Parathyroid adenoma (tissue), 2 donors: ENCODE data around the gene FSTL4.

Experiments
- H2AFZ ChIP-seq: fragments of 300-600 bp; sonication (generic); one replicate; pipeline ENCODE4 v1.7.0; 2017; ENCODE audit warnings: antibody characterized with exemption, mild to moderate bottlenecking
- H3K27ac ChIP-seq: fragments of 300-600 bp; sonication (generic); one replicate; pipeline ENCODE4 v1.7.0; 2017
- H3K27me3 ChIP-seq: fragments of 300-600 bp; sonication (generic); one replicate; pipeline ENCODE4 v1.7.0; 2017; ENCODE audit warnings: low read length; ENCODE audit not compliant: control insufficient read depth, insufficient read depth
- H3K36me3 ChIP-seq: fragments of 300-600 bp; sonication (generic); one replicate; pipeline ENCODE4 v1.7.0; 2017; ENCODE audit warnings: low read length; ENCODE audit not compliant: control insufficient read depth, insufficient read depth
- H3K4me1 ChIP-seq: fragments of 300-600 bp; sonication (generic); one replicate; pipeline ENCODE4 v1.7.0; 2017; ENCODE audit warnings: control low read depth
- H3K4me2 ChIP-seq: fragments of 300-600 bp; sonication (generic); one replicate; pipeline ENCODE4 v1.7.0; 2017; ENCODE audit warnings: low read length
- H3K4me3 ChIP-seq: fragments of 300-600 bp; sonication (generic); one replicate; pipeline ENCODE4 v1.7.0; 2017; ENCODE audit warnings: low read depth, low read length
- H3K79me2 ChIP-seq: fragments of 300-600 bp; sonication (generic); one replicate; pipeline ENCODE4 v1.7.0; 2017; ENCODE audit warnings: control low read depth
- H3K9ac ChIP-seq: fragments of 300-600 bp; sonication (generic); one replicate; pipeline ENCODE4 v1.7.0; 2017; ENCODE audit warnings: mild to moderate bottlenecking
- H3K9me3 ChIP-seq: fragments of 300-600 bp; sonication (generic); one replicate; pipeline ENCODE4 v1.7.0; 2017; ENCODE audit warnings: low read length; ENCODE audit not compliant: control insufficient read depth
- CTCF ChIP-seq: fragments of 300-600 bp; sonication (generic); IDR thresholded peaks from one replicate; pipeline ENCODE4 v1.7.0; 2017; ENCODE audit warnings: antibody characterized with exemption, mild to moderate bottlenecking
- donor health status: primary hyperparathyroidism.

Gene FSTL4

GRCh38 chr5:133309166-133309795 is 303.1 kb downstream of the FSTL4 start:
- H3K4me2 ChIP-seq = no peak overlapping the region
- no peak overlapping the region for H3K27ac ChIP-seq
- H2AFZ ChIP-seq = no peak overlapping the region
- TF ChIP-seq CTCF = no peak
- no peaks in the 10 kb centered on the region for H3K36me3 ChIP-seq
- H3K9me3 ChIP-seq = no peaks in the 10 kb centered on the region
- H3K4me3 ChIP-seq = no peak overlapping the region
- no peaks in the 10 kb centered on the region for H3K79me2 ChIP-seq
- no peaks in the 10 kb centered on the region for H3K27me3 ChIP-seq
- H3K4me1 ChIP-seq = no peaks in the 10 kb centered on the region
- H3K9ac ChIP-seq = no peak overlapping the region

- H3K36me3 ChIP-seq = no peaks in the 10 kb centered on the region
- H3K27me3 ChIP-seq = no peaks in the 10 kb centered on the region
- H3K27ac ChIP-seq = no peak overlapping the region
- no peaks in the 10 kb centered on the region for H3K9me3 ChIP-seq
- H3K79me2 ChIP-seq = no peaks in the 10 kb centered on the region
- no peak overlapping the region for H3K4me3 ChIP-seq
- H2AFZ ChIP-seq = no peak overlapping the region
- H3K4me2 ChIP-seq = no peak overlapping the region
- no peak for TF ChIP-seq CTCF
- H3K4me1 ChIP-seq = no peaks in the 10 kb centered on the region
- no peak overlapping the region for H3K9ac ChIP-seq
Measured at GRCh38 chr5:133307275-133307674, 305.1 kb downstream of the FSTL4 start.

GRCh38 chr5:133304707-133305216 is 307.6 kb downstream of the FSTL4 start:
- Histone ChIP-seq H2AFZ (no peak overlapping the region), H3K36me3 (no peaks in the 10 kb centered on the region), H3K9ac (no peak overlapping the region), H3K4me3 (no peak overlapping the region), H3K4me2 (no peak overlapping the region), H3K4me1 (no peaks in the 10 kb centered on the region), H3K79me2 (no peaks in the 10 kb centered on the region), H3K27me3 (no peaks in the 10 kb centered on the region), H3K27ac (no peak overlapping the region), H3K9me3 (no peaks in the 10 kb centered on the region)
- no peak for TF ChIP-seq CTCF

- TF ChIP-seq CTCF = no peak
- H3K79me2 ChIP-seq = no peaks in the 10 kb centered on the region
- no peak overlapping the region for H3K9ac ChIP-seq
- no peak overlapping the region for H3K4me2 ChIP-seq
- no peaks in the 10 kb centered on the region for H3K27me3 ChIP-seq
- H3K9me3 ChIP-seq = no peaks in the 10 kb centered on the region
- H3K36me3 ChIP-seq = no peaks in the 10 kb centered on the region
- no peak overlapping the region for H2AFZ ChIP-seq
- H3K4me3 ChIP-seq = no peak overlapping the region
- no peak overlapping the region for H3K27ac ChIP-seq
- H3K4me1 ChIP-seq = no peaks in the 10 kb centered on the region
Measured at GRCh38 chr5:133304178-133304577, 308.2 kb downstream of the FSTL4 start.

GRCh38 chr5:133303298-133303697 is 309.0 kb downstream of the FSTL4 start:
- no peak for TF ChIP-seq CTCF

More at GRCh38 chr5:133303298-133303697, 309.0 kb downstream of the FSTL4 start:
- H3K4me1 ChIP-seq = no peaks in the 10 kb centered on the region
- no peaks in the 10 kb centered on the region for H3K27me3 ChIP-seq
- no peak overlapping the region for H3K27ac ChIP-seq
- H3K4me2 ChIP-seq = no peak overlapping the region
- H2AFZ ChIP-seq = no peak overlapping the region
- H3K4me3 ChIP-seq = no peak overlapping the region
- H3K36me3 ChIP-seq = no peaks in the 10 kb centered on the region
- no peaks in the 10 kb centered on the region for H3K79me2 ChIP-seq
- H3K9me3 ChIP-seq = no peaks in the 10 kb centered on the region
- no peak overlapping the region for H3K9ac ChIP-seq
